Measurements from ENCODE around the gene PXK.

DNA sequence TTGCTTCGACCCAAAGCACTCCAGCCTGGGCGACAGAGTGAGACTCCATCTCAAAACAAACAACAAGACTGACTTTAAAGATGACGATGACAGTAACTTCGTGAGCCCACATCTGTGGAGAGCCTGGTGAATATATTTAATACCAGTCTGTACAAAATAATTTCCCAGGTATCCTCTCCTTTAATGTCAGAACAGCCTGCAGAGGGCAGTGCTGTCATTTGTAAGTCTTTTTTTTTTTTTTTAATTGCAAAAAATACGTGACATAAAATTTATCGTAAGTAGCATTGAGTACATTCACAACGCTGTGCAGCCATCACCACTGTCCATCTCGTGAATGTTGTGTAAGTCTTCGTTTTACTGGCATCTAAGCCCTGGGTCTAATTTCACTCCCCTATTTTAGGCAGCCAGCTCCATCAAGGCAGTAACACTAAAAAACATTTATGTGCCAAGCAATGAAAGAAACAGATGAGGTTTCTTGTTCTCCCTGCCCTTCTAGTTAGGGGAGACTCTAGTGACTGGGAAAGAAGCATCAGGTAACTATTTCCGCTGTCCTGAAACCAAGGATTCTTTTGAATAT lies 25.0 kb upstream of the PXK start:
- TF ChIP-seq, protein P1, sequence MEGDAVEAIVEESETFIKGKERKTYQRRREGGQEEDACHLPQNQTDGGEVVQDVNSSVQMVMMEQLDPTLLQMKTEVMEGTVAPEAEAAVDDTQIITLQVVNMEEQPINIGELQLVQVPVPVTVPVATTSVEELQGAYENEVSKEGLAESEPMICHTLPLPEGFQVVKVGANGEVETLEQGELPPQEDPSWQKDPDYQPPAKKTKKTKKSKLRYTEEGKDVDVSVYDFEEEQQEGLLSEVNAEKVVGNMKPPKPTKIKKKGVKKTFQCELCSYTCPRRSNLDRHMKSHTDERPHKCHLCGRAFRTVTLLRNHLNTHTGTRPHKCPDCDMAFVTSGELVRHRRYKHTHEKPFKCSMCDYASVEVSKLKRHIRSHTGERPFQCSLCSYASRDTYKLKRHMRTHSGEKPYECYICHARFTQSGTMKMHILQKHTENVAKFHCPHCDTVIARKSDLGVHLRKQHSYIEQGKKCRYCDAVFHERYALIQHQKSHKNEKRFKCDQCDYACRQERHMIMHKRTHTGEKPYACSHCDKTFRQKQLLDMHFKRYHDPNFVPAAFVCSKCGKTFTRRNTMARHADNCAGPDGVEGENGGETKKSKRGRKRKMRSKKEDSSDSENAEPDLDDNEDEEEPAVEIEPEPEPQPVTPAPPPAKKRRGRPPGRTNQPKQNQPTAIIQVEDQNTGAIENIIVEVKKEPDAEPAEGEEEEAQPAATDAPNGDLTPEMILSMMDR (conservative IDR thresholded peaks at IDR 0.05; ENCODE audit: low read length) = peak; percentile 72
- no peak for TF ChIP-seq EZH2phosphoT487 (IDR thresholded peaks at IDR 0.05; ENCODE audit: borderline replicate concordance)

All from Loucy (cell line).